SW 1271 (cell line): ENCODE results near the gene CGB5.
"Not testable (repeated sequence)": the region's sequence is repeated elsewhere in the genome, so short reads cannot be mapped to it uniquely, and the experiment has no call there.

Source experiments
- DNase-seq, 2 experiments: peaks; one replicate each; lab custom pipeline; 2025; lab: John Stamatoyannopoulos, UW

The CGB5 gene

GRCh38 chr19:49043548-49043947 is at the start of gene CGB5:
CGB5 (plus strand) TSS chr19:49043848; CDS start chr19:49044210, 362 bp downstream.
- DNase-seq: not testable (repeated sequence)

GRCh38 chr19:48994035-48994386 is 49.6 kb upstream of the CGB5 start:
- DNase-seq: no peak

- DNase-seq: peak in 1 of 2 experiments; percentile 31
Measured at GRCh38 chr19:48997972-48998371, 45.7 kb upstream of the CGB5 start.

- peak in 1 of 2 experiments; percentile 3 for DNase-seq
Measured at GRCh38 chr19:48999481-49000325, 43.9 kb upstream of the CGB5 start.

- no peak for DNase-seq
Measured at GRCh38 chr19:49004133-49004532, 39.5 kb upstream of the CGB5 start.

GRCh38 chr19:49004964-49005614 is 38.6 kb upstream of the CGB5 start:
- DNase-seq: no peak

GRCh38 chr19:49006905-49007304 is 36.7 kb upstream of the CGB5 start:
- no peak for DNase-seq

GRCh38 chr19:49009828-49010227 is 33.8 kb upstream of the CGB5 start:
- no peak for DNase-seq

GRCh38 chr19:49010453-49010852 is 33.2 kb upstream of the CGB5 start:
- DNase-seq: no peak

- DNase-seq: no peak
Measured at GRCh38 chr19:49011194-49011593, 32.5 kb upstream of the CGB5 start.

GRCh38 chr19:49014123-49014869 is 29.4 kb upstream of the CGB5 start:
- no peak for DNase-seq

- DNase-seq: no peak
Measured at GRCh38 chr19:49014870-49015255, 28.8 kb upstream of the CGB5 start.

GRCh38 chr19:49016067-49016839 is 27.4 kb upstream of the CGB5 start:
- DNase-seq: no peak

- no peak for DNase-seq
Measured at GRCh38 chr19:49017041-49017665, 26.5 kb upstream of the CGB5 start, which contains the start of gene LHB. LHB (minus strand) TSS chr19:49017091; CDS start chr19:49017081, 10 bp downstream.

- DNase-seq: peak; percentile 60 to 74
Measured at GRCh38 chr19:49017666-49018351, 25.8 kb upstream of the CGB5 start.

GRCh38 chr19:49018388-49019241 is 25.0 kb upstream of the CGB5 start:
- peak in 1 of 2 experiments; percentile 11 for DNase-seq

GRCh38 chr19:49019242-49019932 is 24.3 kb upstream of the CGB5 start:
- DNase-seq: peak; percentile 38 to 57

- DNase-seq: no peak
Measured at GRCh38 chr19:49020342-49020741, 23.3 kb upstream of the CGB5 start.
